Type B pancreatic cell (in vitro differentiated cells): ENCODE measurements around the gene SWAP70. TPM values are rescaled to one million over a fixed set of nuclear protein-coding genes. Genes with fewer than 3 reads are reported as not detected.

ENCODE experiments used
- DNase-seq: peaks from one replicate; pipeline ENCODE4 v3.0.0; 2021; ENCODE audit warnings: mixed read lengths; ENCODE audit not compliant: unreplicated experiment; ENCODE audit errors: extremely low spot score
- H3K27ac Mint-ChIP-seq: 2 replicates; pipeline ENCODE4 v1.8.0; 2021; ENCODE audit warnings: mild to moderate bottlenecking, mixed read lengths
- H3K27me3 Mint-ChIP-seq: 2 replicates; pipeline ENCODE4 v1.8.0; 2021; ENCODE audit warnings: mixed read lengths
- H3K36me3 Mint-ChIP-seq: 2 replicates; pipeline ENCODE4 v1.8.0; 2021; ENCODE audit warnings: mixed read lengths
- H3K4me1 Mint-ChIP-seq: one replicate; pipeline ENCODE4 v1.8.0; 2021; ENCODE audit warnings: mixed read lengths; ENCODE audit not compliant: unreplicated experiment
- H3K4me3 Mint-ChIP-seq: 2 replicates; pipeline ENCODE4 v1.8.0; 2021; ENCODE audit warnings: mild to moderate bottlenecking, mixed read lengths
- H3K9me3 Mint-ChIP-seq: 2 replicates; pipeline ENCODE4 v1.8.0; 2021; ENCODE audit warnings: mixed read lengths
- total RNA-seq: library from RNA; stranded (reverse); gene quantifications from 2 replicates; pipeline ENCODE4 v1.2.1, GENCODE V29; 2021; ENCODE audit warnings: low replicate concordance
- TF ChIP-seq, protein P1 (sequence below): fragments of 200-600 bp; sonication (generic); conservative IDR thresholded peaks from 2 replicates; pipeline ENCODE4 v1.5.0; 2021; ENCODE audit warnings: antibody characterized with exemption, mild to moderate bottlenecking

The SWAP70 gene
- total RNA-seq, 1 donor from 2014 or later, result 18.8 TPM

GRCh38 chr11:9731256-9731655, 67.4 kb downstream of the SWAP70 start:
- H3K27ac Mint-ChIP-seq, result no peak overlapping the region
- TF ChIP-seq, protein P1, sequence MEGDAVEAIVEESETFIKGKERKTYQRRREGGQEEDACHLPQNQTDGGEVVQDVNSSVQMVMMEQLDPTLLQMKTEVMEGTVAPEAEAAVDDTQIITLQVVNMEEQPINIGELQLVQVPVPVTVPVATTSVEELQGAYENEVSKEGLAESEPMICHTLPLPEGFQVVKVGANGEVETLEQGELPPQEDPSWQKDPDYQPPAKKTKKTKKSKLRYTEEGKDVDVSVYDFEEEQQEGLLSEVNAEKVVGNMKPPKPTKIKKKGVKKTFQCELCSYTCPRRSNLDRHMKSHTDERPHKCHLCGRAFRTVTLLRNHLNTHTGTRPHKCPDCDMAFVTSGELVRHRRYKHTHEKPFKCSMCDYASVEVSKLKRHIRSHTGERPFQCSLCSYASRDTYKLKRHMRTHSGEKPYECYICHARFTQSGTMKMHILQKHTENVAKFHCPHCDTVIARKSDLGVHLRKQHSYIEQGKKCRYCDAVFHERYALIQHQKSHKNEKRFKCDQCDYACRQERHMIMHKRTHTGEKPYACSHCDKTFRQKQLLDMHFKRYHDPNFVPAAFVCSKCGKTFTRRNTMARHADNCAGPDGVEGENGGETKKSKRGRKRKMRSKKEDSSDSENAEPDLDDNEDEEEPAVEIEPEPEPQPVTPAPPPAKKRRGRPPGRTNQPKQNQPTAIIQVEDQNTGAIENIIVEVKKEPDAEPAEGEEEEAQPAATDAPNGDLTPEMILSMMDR, result no peak
- no peak overlapping the region for H3K4me3 Mint-ChIP-seq
- H3K4me1 Mint-ChIP-seq, result peaks cover 7% of the 10 kb centered on the region
- DNase-seq, result no peak
- peaks cover 7% of the 10 kb centered on the region for H3K9me3 Mint-ChIP-seq
- peaks cover 42% of the 10 kb centered on the region for H3K36me3 Mint-ChIP-seq
- no peaks in the 10 kb centered on the region for H3K27me3 Mint-ChIP-seq

GRCh38 chr11:9732453-9732852, 68.6 kb downstream of the SWAP70 start:
- TF ChIP-seq, protein P1, result no peak
- peaks cover 7% of the 10 kb centered on the region for H3K9me3 Mint-ChIP-seq
- no peak overlapping the region for H3K27ac Mint-ChIP-seq
- H3K4me1 Mint-ChIP-seq, result no peaks in the 10 kb centered on the region
- H3K27me3 Mint-ChIP-seq, result no peaks in the 10 kb centered on the region
- no peak overlapping the region for H3K4me3 Mint-ChIP-seq
- DNase-seq, result no peak
- H3K36me3 Mint-ChIP-seq, result peaks cover 43% of the 10 kb centered on the region

GRCh38 chr11:9733212-9733611, 69.3 kb downstream of the SWAP70 start:
- Mint-ChIP-seq H3K27me3 (no peaks in the 10 kb centered on the region), H3K4me3 (no peak overlapping the region), H3K9me3 (peaks cover 7% of the 10 kb centered on the region), H3K27ac (no peak overlapping the region), H3K4me1 (no peaks in the 10 kb centered on the region), H3K36me3 (peaks cover 47% of the 10 kb centered on the region)
- TF ChIP-seq, protein P1, result no peak
- DNase-seq, result no peak

DNA sequence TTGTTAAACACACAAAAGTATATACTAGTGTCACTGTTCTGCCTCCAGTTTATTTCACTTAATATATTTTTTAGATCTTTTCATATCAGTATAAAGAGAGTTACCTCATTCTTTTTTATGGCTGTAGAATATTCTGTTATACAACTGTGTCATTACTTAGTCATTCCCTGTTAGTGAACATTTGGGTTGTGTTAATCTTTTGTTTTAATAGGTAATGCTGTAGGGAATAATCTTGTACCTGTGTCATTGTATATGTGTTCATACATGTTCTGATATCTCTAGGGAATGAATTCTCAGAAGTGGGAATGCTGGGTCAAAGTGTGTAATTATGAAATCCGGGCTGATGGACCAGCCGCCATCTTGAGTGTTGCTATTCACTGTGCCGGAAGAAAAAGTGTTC, 71.4 kb downstream of the SWAP70 start:
- Mint-ChIP-seq H3K27me3 (no peaks in the 10 kb centered on the region), H3K9me3 (peaks cover 7% of the 10 kb centered on the region), H3K27ac (peak overlapping the region; percentile 41), H3K4me3 (no peak overlapping the region), H3K4me1 (no peaks in the 10 kb centered on the region), H3K36me3 (peaks cover 49% of the 10 kb centered on the region)
- TF ChIP-seq, protein P1, result no peak
- DNase-seq, result no peak

GRCh38 chr11:9735919-9736318, 72.0 kb downstream of the SWAP70 start:
- Mint-ChIP-seq H3K27ac (no peak overlapping the region), H3K36me3 (peaks cover 55% of the 10 kb centered on the region), H3K27me3 (no peaks in the 10 kb centered on the region), H3K9me3 (peaks cover 7% of the 10 kb centered on the region), H3K4me3 (no peak overlapping the region), H3K4me1 (no peaks in the 10 kb centered on the region)
- TF ChIP-seq, protein P1, result no peak
- no peak for DNase-seq

GRCh38 chr11:9736365-9736764, 72.5 kb downstream of the SWAP70 start:
- no peak for DNase-seq
- Mint-ChIP-seq H3K4me3 (no peak overlapping the region), H3K36me3 (peaks cover 56% of the 10 kb centered on the region), H3K27me3 (no peaks in the 10 kb centered on the region), H3K9me3 (peaks cover 7% of the 10 kb centered on the region), H3K27ac (peak overlapping the region; percentile 29), H3K4me1 (no peaks in the 10 kb centered on the region)
- TF ChIP-seq, protein P1, result no peak
